Spleen (tissue), 7 donors: ENCODE data around the gene PTPRZ1.

Source experiments
- POLR2A ChIP-seq, 3 donors: fragments of 450-650 bp; IDR thresholded peaks; one replicate each; pipeline ENCODE4 v1.5.1; 2017; ENCODE audit warnings: antibody characterized with exemption in 3 of 3, mild to moderate bottlenecking in 1 of 3
- POLR2AphosphoS5 ChIP-seq, 3 donors: sonication (generic); formaldehyde crosslinking; IDR thresholded peaks; one replicate each; pipeline ENCODE4 v1.5.1; 2017; ENCODE audit warnings: antibody characterized with exemption in 3 of 3
- TF ChIP-seq, protein P1 (sequence below), 11 experiments: fragments of 200-600 bp in 7 of 11; fragments of 450-650 bp in 4 of 11; sonication (generic) in 4 of 11; IDR thresholded peaks in 8 of 11; conservative IDR thresholded peaks in 3 of 11; 1 replicate in 7 of 11; 2 replicates in 4 of 11; pipeline versions ENCODE4 v1.4.0 to v1.8.0; 2016 to 2021; ENCODE audit warnings: antibody characterized with exemption in 11 of 11, inconsistent platforms in 4 of 11, mild to moderate bottlenecking in 1 of 11
- donor health status: DM: no; HTN: no; CAD: no; lungs with moderate emphysema.
- donor health status: DM: no; HTN: no; CAD: no.
- donor health status: DM: no; HTN: no; CAD: no.

DNA sequence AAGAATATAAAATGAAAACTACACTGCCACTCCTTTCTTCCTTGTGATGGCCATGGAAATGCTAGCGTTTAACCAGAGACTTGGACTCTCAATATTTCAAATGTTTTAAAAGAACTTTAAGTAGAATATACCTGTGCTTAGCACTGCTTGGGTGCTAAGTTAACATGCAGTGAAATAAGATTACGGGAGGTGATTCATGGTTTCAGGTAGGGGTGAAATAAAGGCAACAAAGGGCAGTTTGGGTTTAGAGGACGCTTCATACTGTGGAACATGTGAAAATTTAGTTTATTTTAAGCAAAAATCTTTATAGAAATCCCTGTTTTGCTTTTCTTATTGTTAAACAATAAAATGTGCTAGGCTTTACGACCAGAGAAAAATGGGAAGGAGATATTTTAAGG lies 94.0 kb downstream of the PTPRZ1 start:
- TF ChIP-seq, protein P1, sequence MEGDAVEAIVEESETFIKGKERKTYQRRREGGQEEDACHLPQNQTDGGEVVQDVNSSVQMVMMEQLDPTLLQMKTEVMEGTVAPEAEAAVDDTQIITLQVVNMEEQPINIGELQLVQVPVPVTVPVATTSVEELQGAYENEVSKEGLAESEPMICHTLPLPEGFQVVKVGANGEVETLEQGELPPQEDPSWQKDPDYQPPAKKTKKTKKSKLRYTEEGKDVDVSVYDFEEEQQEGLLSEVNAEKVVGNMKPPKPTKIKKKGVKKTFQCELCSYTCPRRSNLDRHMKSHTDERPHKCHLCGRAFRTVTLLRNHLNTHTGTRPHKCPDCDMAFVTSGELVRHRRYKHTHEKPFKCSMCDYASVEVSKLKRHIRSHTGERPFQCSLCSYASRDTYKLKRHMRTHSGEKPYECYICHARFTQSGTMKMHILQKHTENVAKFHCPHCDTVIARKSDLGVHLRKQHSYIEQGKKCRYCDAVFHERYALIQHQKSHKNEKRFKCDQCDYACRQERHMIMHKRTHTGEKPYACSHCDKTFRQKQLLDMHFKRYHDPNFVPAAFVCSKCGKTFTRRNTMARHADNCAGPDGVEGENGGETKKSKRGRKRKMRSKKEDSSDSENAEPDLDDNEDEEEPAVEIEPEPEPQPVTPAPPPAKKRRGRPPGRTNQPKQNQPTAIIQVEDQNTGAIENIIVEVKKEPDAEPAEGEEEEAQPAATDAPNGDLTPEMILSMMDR (IDR thresholded peaks at IDR 0.05 in 8 of 11, conservative IDR thresholded peaks at IDR 0.05 in 3 of 11) = no peak
- no peak for TF ChIP-seq POLR2A (IDR thresholded peaks at IDR 0.05)
- no peak for TF ChIP-seq POLR2AphosphoS5 (IDR thresholded peaks at IDR 0.05)
